ENCODE results near the gene TPH1.
"Not testable (repeated sequence)": the region's sequence is repeated elsewhere in the genome, so short reads cannot be mapped to it uniquely, and the experiment has no call there.

The TPH1 gene

DNA sequence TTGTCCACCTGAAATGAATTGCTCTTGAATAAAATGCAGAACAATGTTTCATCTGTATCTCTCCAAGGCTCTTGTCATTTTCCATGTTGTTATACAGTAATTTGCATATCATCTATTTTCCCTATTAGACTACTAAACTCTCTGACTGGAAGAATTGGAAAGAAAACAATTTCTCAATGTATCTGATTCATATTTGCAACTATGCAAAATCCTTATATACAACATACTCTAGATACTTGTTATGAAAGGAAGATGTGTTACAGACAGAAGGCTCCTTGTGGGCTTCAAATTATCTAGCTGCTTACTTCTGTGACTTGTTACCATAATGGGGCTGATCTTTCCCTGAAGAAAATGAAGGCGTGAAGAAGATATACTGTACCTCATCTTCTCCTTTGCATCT, 23.6 kb downstream of the TPH1 start:
- DNase-seq, result no peak

DNA sequence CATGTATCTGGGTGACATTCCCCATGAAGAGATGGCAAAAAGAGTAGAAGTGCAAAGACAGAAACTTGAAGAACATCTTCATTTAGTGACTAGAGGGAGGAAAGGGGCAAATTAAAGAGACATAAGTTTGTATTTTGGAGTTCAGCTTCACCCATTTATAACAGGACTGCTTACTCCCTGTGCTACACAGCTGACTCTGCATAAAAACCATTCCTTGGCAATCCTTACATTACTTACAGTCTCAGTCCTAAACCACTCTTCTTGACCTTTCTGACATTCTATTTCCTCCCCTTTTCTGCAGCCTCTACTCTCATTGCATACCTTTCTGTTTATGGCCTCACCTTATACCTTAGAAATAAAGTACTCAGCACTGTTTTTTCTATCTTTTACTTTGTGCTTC, 26.4 kb downstream of the TPH1 start:
- no peak for DNase-seq

- DNase-seq, result no peak
Observed at GRCh38 chr11:18016789-18017188, 29.3 kb downstream of the TPH1 start.

DNA sequence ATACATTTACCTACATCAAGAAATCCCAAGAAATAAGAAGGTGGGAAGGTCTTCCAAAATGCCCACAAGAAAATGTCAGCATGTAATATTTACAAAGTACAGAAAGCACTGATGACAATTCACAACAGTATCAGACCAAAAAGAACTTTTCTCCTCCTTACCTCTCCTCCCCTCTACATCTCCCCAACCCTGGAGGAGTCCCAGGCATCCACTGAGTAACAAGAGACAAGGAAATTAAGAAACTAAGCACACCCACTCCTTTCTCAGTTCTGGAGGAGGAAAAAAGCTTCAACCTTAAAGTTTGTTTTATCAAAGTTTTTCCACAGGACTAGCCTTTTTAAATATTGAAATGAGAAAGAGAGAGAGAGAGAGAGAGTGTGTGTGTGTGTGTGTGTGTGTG, 31.2 kb downstream of the TPH1 start:
- DNase-seq, result no peak

DNA sequence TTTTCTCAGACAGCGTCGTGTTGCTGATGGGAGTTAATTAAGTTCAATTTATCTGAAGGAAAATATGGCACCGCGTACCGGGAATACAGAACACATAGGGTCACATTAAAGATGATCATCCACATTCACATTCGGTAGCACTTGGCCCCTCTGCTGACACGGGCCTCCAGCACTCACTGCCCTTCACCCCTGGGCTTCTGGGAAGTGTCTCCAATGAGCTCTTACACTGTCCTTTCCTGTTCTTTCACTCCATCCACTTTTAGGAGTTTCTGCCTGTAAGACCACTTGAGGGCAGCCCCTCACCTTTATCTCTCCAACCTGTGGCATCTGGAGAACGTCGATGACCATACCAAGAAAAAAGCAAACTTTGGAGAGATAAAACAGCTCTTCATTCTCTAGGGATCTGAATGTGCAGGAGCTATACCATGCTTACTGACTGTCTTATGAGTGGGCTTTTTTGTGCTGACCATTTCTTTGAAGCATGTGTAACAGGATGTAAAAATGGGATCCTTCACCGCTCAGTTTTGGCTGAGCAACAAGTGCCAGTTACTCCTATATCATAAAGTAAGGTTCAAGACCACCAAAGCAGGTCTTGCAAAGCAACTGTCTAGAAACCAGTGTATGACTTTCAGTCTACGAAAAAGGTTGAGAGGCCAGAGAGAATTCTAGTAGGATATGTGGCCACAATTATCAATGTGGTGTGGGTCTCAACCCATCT, 32.1 kb downstream of the TPH1 start:
- DNase-seq, result peak in 2 of 56 donors; percentile 19 to 20

- peak in 55 of 56 donors; percentile 8 to 91 (median 74) for DNase-seq
Observed at GRCh38 chr11:18012906-18013781, 32.9 kb downstream of the TPH1 start, which contains the start of gene SERGEF. TSS of gene SERGEF (minus strand) at chr11:18013047. CDS start at chr11:18013010, 37 bp downstream.

- peak in 24 of 56 donors; percentile 4 to 58 (median 40) for DNase-seq
Observed at GRCh38 chr11:18012122-18012905, 33.8 kb downstream of the TPH1 start.

GRCh38 chr11:18011633-18012032, 34.4 kb downstream of the TPH1 start:
- peak in 16 of 56 donors; percentile 1 to 58 (median 12) for DNase-seq

GRCh38 chr11:18010977-18011586, 35.0 kb downstream of the TPH1 start:
- no peak for DNase-seq

GRCh38 chr11:18010121-18010670, 35.9 kb downstream of the TPH1 start:
- no peak for DNase-seq

DNA sequence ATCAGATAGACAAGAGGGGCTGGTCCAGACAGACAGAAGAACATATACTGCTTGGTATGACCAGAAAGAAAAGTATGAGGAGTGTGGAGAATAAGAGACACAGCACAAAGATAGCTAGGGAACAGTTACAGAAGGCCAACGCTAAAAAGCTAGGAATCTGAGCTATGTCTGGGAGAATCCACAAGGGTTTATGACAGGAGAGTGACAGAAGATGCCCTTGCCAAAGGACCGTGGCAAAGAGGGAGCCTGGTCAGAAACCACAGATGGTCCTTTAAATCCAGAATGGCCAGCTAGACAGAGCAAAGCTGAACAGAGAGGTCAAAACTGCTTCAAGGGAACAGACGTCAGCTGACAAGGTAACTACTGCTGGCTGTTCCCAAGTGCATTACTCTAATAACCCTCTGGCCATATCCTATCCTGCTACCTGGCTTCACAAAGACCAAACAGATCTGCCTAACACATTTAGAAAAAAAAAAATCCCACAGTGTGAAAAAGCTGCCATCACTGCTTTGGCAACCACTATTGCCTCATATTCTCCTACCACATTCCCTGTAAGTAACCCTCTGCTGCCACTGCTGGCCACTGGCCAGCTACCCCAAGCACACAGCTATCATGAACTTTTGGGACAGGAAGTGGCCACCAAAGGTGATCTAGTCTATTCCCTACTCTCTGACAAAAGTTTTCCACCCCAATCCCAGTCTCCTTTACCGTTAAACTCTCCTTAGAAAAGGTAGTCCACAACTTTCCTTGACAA, 40.5 kb downstream of the TPH1 start:
- no peak for DNase-seq

DNA sequence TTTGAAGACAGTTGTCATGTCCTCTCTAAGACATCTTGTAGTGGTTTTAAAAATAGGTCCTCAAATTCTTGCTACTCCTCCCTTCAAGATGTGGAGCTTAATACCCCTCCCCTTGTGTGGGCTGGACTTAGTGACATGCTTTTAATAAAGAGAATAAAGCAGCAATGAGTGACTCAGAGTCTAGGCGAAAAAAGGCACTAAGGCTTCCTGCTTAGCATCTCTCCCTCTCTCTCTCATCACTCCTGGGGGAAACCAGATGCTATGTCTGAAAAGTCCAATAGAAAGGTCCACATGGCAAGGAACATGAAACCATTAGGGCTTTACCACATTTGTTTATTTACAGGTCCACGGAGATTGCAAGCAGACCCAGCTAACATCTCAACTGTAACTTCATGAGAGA, 44.9 kb downstream of the TPH1 start:
- peak in 1 of 56 donors; percentile 25 for DNase-seq

GRCh38 chr11:18000760-18001159, 45.3 kb downstream of the TPH1 start:
- no peak for DNase-seq

DNA sequence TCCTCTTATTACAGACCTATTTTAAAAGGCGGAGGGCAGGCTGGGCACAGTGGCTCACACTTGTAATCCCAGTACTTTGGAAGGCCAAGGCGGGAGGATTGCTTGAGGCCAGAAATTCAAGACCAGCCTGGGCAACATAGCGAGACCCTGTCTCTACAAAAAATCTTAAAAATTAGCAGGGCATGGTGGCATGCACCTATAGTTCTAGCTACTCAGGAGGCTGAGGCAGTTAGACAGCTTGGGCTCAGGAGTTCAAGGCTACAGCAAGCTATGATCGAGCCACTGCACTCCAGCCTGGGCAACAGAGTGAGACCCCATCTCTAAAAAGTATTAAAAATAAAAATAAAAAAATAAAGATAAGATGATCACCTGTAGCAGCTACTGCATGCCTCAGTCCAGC, 45.9 kb downstream of the TPH1 start:
- not testable (repeated sequence) for DNase-seq
